DOHH2 (cell line): ENCODE results near the gene NID1.

ENCODE experiments used
- H3F3A ChIP-seq: fragments of 200-600 bp; sonication (generic), shearing (Covaris generic); 2 replicates; pipeline ENCODE4 v1.6.0; 2016; ENCODE audit warnings: antibody characterized with exemption, mild to moderate bottlenecking; ENCODE audit not compliant: control insufficient read depth, insufficient read depth
- H3K27ac ChIP-seq: fragments of 200-600 bp; sonication (generic); 2 replicates; pipeline ENCODE4 v1.5.1; 2014; ENCODE audit warnings: low read depth, mild to moderate bottlenecking, low read length, moderate library complexity
- H3K27me3 ChIP-seq: fragments of 200-600 bp; sonication (generic); 2 replicates; pipeline ENCODE4 v1.6.1; 2014; ENCODE audit warnings: mild to moderate bottlenecking, low read length, mixed read lengths; ENCODE audit not compliant: control insufficient read depth
- H3K36me3 ChIP-seq: fragments of 200-600 bp; sonication (generic); 2 replicates; pipeline ENCODE4 v1.6.1; 2014; ENCODE audit warnings: mild to moderate bottlenecking, low read length, moderate library complexity, mixed read lengths; ENCODE audit not compliant: control insufficient read depth
- H3K4me1 ChIP-seq: fragments of 200-600 bp; sonication (generic); 2 replicates; pipeline ENCODE4 v1.6.1; 2014; ENCODE audit warnings: mild to moderate bottlenecking, low read length, mixed read lengths; ENCODE audit not compliant: control insufficient read depth
- H3K4me2 ChIP-seq: fragments of 200-600 bp; sonication (generic); 2 replicates; pipeline ENCODE4 v1.6.0; 2014; ENCODE audit warnings: mild to moderate bottlenecking, low read length, moderate library complexity
- H3K4me3 ChIP-seq: fragments of 200-600 bp; sonication (generic); 2 replicates; pipeline ENCODE4 v1.5.1; 2014; ENCODE audit warnings: mild to moderate bottlenecking, low read length, mixed read lengths
- H3K79me2 ChIP-seq: fragments of 200-600 bp; sonication (generic); 2 replicates; pipeline ENCODE4 v1.6.1; 2014; ENCODE audit warnings: mild to moderate bottlenecking, low read length, mixed read lengths; ENCODE audit not compliant: control insufficient read depth
- H3K9me2 ChIP-seq: fragments of 200-600 bp; sonication (generic); replicated peaks from 2 replicates; pipeline ENCODE4 v1.6.1; 2014; ENCODE audit warnings: mild to moderate bottlenecking, low read length, mixed read lengths; ENCODE audit not compliant: control insufficient read depth
- H3K9me3 ChIP-seq: fragments of 200-600 bp; sonication (generic); 2 replicates; pipeline ENCODE4 v1.6.1; 2014; ENCODE audit warnings: antibody characterized with exemption, low read length, mixed read lengths; ENCODE audit not compliant: control insufficient read depth, insufficient read depth
- H4K20me1 ChIP-seq: fragments of 200-600 bp; sonication (generic); 2 replicates; pipeline ENCODE4 v1.6.0; 2014; ENCODE audit warnings: low read depth, mild to moderate bottlenecking, antibody characterized with exemption, low read length, moderate library complexity; ENCODE audit not compliant: control insufficient read depth, insufficient read depth
- EZH2phosphoT487 ChIP-seq: fragments of 200-600 bp; sonication (generic); IDR thresholded peaks from 2 replicates; pipeline ENCODE4 v1.6.1; 2017; ENCODE audit warnings: borderline replicate concordance, mild to moderate bottlenecking, antibody characterized with exemption, low read length, moderate library complexity, mixed read lengths
- TF ChIP-seq, protein P1 (sequence below): fragments of 200-600 bp; sonication (generic); IDR thresholded peaks from one replicate; pipeline ENCODE4 v1.5.1; 2014; ENCODE audit warnings: antibody characterized with exemption, mild to moderate bottlenecking, low read depth, low read length; ENCODE audit not compliant: poor library complexity, severe bottlenecking

Gene NID1

DNA sequence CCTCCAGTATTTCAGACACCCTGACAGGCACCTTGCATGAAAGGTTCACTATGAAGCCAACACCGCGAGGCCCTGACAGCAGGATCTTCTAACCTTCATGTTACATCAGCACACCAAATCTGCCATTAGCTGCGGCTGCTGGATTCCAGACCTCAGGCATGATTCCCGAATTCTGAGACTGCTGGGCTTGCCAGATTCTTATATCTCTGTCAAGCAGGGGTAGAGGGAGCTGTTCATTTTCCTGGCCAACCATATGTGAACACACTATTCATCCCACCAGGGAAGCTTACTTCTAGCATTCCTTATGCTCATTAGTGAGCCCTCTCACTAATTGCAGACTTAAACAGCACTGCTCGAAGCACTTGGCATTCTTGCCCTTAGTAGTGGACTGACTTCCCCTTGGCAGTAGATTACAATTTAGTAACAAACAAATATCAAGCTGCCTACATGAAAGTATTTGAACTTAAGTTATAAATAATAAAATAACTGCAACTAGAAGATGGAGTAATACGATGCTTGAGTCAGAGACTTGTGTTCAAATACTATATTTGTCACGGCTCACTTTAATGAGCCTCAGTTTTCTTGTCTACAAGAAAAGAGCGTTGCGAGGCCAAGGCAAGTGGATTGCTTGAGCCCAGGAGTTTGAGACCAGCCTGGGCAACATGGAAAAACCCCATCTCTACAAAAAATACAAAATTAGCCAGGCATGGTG lies 43.3 kb downstream of the NID1 start:
- no peak overlapping the region for H3K4me3 ChIP-seq
- TF ChIP-seq EZH2phosphoT487: no peak
- TF ChIP-seq, protein P1, sequence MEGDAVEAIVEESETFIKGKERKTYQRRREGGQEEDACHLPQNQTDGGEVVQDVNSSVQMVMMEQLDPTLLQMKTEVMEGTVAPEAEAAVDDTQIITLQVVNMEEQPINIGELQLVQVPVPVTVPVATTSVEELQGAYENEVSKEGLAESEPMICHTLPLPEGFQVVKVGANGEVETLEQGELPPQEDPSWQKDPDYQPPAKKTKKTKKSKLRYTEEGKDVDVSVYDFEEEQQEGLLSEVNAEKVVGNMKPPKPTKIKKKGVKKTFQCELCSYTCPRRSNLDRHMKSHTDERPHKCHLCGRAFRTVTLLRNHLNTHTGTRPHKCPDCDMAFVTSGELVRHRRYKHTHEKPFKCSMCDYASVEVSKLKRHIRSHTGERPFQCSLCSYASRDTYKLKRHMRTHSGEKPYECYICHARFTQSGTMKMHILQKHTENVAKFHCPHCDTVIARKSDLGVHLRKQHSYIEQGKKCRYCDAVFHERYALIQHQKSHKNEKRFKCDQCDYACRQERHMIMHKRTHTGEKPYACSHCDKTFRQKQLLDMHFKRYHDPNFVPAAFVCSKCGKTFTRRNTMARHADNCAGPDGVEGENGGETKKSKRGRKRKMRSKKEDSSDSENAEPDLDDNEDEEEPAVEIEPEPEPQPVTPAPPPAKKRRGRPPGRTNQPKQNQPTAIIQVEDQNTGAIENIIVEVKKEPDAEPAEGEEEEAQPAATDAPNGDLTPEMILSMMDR: no peak

DNA sequence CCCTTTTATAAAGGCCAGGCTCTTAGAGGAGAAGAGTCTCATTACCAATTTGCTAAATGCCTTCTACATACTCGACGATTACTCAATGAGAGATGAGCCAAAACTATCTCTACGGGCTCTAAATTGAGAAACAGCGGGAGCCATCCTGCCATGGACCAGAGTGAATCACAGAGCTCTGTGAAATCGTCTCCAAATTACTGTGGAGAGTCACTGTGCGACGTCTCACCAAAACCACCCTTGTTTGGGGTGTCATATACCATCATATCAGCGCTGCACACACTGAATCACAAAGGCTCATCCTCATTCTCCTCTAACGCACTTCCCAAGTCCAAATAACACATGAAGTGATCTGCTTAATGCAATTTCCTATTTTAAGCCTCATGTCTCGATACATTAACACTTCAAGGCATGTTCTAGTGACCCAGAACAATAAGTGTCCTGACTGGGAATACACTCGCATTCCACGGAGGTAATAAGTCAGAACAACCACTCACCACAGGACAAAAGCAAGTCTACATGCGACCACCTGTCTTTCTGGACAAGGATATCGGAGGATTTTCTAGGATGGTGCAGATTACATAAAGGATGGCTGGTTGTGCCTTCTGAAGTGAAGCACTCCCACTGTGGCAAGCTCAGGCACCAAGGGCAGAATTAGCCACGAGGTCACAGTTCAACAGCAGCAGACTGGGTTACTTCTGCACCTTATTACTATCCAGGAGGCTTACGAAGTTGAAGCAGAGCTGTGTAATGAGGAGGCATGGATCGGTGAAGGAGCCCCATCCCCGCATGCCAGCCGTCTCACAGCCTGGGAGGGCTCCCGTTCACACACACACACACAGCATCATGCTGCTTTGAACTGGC lies 44.3 kb downstream of the NID1 start:
- Histone ChIP-seq H3K27me3 (no peaks in the 10 kb centered on the region), H3K9me2 (no peaks in the 10 kb centered on the region), H3K36me3 (no peaks in the 10 kb centered on the region), H3K79me2 (no peaks in the 10 kb centered on the region), H3K27ac (no peak overlapping the region), H3K4me1 (no peaks in the 10 kb centered on the region), H3K9me3 (no peaks in the 10 kb centered on the region), H4K20me1 (no peaks in the 10 kb centered on the region), H3K4me2 (no peak overlapping the region), H3K4me3 (no peak overlapping the region), H3F3A (no peaks in the 10 kb centered on the region)
- TF ChIP-seq, protein P1: no peak
- TF ChIP-seq EZH2phosphoT487: no peak

More for the DNA sequence above, 43.3 kb downstream of the NID1 start:
- Histone ChIP-seq H3K9me3 (no peaks in the 10 kb centered on the region), H3K4me2 (no peak overlapping the region), H3F3A (no peaks in the 10 kb centered on the region), H3K4me1 (no peaks in the 10 kb centered on the region), H3K27ac (no peak overlapping the region), H3K36me3 (no peaks in the 10 kb centered on the region), H3K79me2 (no peaks in the 10 kb centered on the region), H4K20me1 (no peaks in the 10 kb centered on the region), H3K9me2 (no peaks in the 10 kb centered on the region), H3K27me3 (no peaks in the 10 kb centered on the region)

DNA sequence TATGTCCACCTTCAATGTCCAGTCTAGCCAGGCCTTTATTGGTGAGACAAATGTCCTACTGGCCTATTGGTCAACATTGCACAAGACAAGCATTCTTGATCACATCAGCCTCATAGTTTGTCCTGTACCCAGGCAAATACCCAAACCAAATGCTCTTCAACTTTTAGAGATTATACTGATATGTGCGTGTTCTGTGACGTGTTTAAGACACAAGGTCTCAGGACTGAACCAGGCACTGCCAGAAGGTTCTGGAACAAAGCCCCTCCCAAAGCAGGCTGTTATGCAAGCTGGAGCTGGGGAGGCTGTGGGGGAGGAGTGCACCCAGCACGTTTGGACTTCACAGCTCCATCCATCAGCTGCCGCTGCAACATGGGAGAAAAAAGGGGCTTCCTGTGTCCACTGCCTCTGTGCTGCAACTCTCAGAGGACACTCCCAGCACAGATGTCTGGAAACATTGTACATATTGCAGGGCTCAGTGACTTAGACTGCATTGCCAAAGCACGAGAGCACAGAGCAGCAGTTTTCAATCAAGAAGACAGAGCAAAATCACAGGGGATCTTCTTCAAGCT lies 45.9 kb downstream of the NID1 start:
- Histone ChIP-seq H3K4me1 (no peaks in the 10 kb centered on the region), H3K9me2 (no peaks in the 10 kb centered on the region), H4K20me1 (no peaks in the 10 kb centered on the region), H3K9me3 (no peaks in the 10 kb centered on the region), H3F3A (no peaks in the 10 kb centered on the region), H3K36me3 (no peaks in the 10 kb centered on the region), H3K27me3 (peaks cover 6% of the 10 kb centered on the region; the same call in 1 of the 2 replicates), H3K79me2 (no peaks in the 10 kb centered on the region), H3K4me3 (no peak overlapping the region), H3K4me2 (no peak overlapping the region), H3K27ac (no peak overlapping the region)
- TF ChIP-seq, protein P1: no peak
- TF ChIP-seq EZH2phosphoT487: no peak
